Endothelial cell of umbilical vein (primary cell): ENCODE measurements around the gene ATXN7L2. TPM values are rescaled to one million over a fixed set of nuclear protein-coding genes. Genes with fewer than 3 reads are reported as not detected.

ENCODE experiments used
- BruUV-seq: library from RNA; stranded (reverse); fragments of 400-500 nt; replicated peaks from 2 replicates; lab custom pipeline; 2021; lab: Mats Ljungman, UMichigan
- CTCF ChIA-PET: fragments of 300-600, 350-600 bp; sonication (Branson Sonifier 250); formaldehyde crosslinking; loops from one replicate; lab custom pipeline; 2021; ENCODE audit warnings: antibody characterized with exemption, inconsistent platforms; lab: Charles Lee
- POLR2A ChIA-PET: fragments of 300-600, 350-600 bp; sonication (Branson Sonifier 250); formaldehyde crosslinking; loops from one replicate; lab custom pipeline; 2021; ENCODE audit warnings: antibody characterized with exemption, inconsistent platforms; lab: Charles Lee
- DNase-seq: peaks from one replicate; pipeline ENCODE4 v3.0.0-alpha.2; 2011; ENCODE audit warnings: low read depth, low spot score
- FAIRE-seq: peaks from 2 replicates; lab custom pipeline; 2011; peaks lifted over from hg19 to GRCh38; lab: Jason Lieb, UNC
- H2AFZ ChIP-seq: 2 replicates; pipeline ENCODE4 v1.6.0; 2012; ENCODE audit warnings: low read depth, low read length, control low read depth, inconsistent platforms
- H3K27ac ChIP-seq: 2 replicates; pipeline ENCODE4 v1.5.1; 2011; ENCODE audit warnings: low read depth, mild to moderate bottlenecking, control low read depth, low read length, moderate library complexity; ENCODE audit not compliant: insufficient read depth
- H3K27me3 ChIP-seq, 2 experiments: 2 replicates each; pipeline versions ENCODE4 v1.6.0 to v1.6.1; 2011; ENCODE audit warnings: low read length in 2 of 2, mixed read lengths in 1 of 2; ENCODE audit not compliant: control insufficient read depth in 2 of 2, insufficient read depth in 2 of 2
- H3K36me3 ChIP-seq, 2 experiments: 2 replicates in 1 of 2; 3 replicates in 1 of 2; pipeline ENCODE4 v1.5.1; 2011; ENCODE audit warnings: low read length in 2 of 2, mild to moderate bottlenecking in 1 of 2, moderate library complexity in 1 of 2; ENCODE audit not compliant: control insufficient read depth in 2 of 2, insufficient read depth in 2 of 2; ENCODE audit errors: extremely low read depth in 1 of 2
- H3K4me1 ChIP-seq: 3 replicates; pipeline ENCODE4 v1.5.1; 2011; ENCODE audit warnings: mild to moderate bottlenecking, low read length; ENCODE audit not compliant: control insufficient read depth, insufficient read depth; ENCODE audit errors: extremely low read depth
- H3K4me2 ChIP-seq: 2 replicates; pipeline ENCODE4 v1.6.1; 2011; ENCODE audit warnings: low read length, control low read depth, mixed read lengths; ENCODE audit not compliant: insufficient read depth
- H3K4me3 ChIP-seq, 3 experiments: fragments of 200-600 bp in 1 of 3; sonication (generic), shearing (Covaris generic) in 1 of 3; replicated peaks in 1 of 3; 2 replicates each; pipeline ENCODE4 v1.5.1; 2011 to 2016; ENCODE audit warnings: control low read depth in 3 of 3, low read length in 3 of 3, mild to moderate bottlenecking in 2 of 3, inconsistent platforms in 1 of 3, low read depth in 1 of 3, moderate library complexity in 1 of 3; ENCODE audit not compliant: insufficient read depth in 1 of 3
- H3K79me2 ChIP-seq: 2 replicates; pipeline ENCODE4 v1.6.0; 2012; ENCODE audit warnings: low read length, inconsistent platforms; ENCODE audit not compliant: control insufficient read depth, insufficient read depth
- H3K9ac ChIP-seq: replicated peaks from 2 replicates; pipeline ENCODE3; 2011; ENCODE audit warnings: low read length, control low read depth; ENCODE audit not compliant: insufficient read depth; ENCODE audit errors: extremely low read depth
- H3K9me1 ChIP-seq: replicated peaks from 3 replicates; pipeline ENCODE4 v1.6.0; 2011; ENCODE audit warnings: mild to moderate bottlenecking, low read length; ENCODE audit not compliant: control insufficient read depth, insufficient read depth; ENCODE audit errors: extremely low read depth
- H3K9me3 ChIP-seq: replicated peaks from 2 replicates; pipeline ENCODE4 v1.5.1; 2012; ENCODE audit warnings: low read length, inconsistent platforms; ENCODE audit not compliant: control insufficient read depth, insufficient read depth
- H4K20me1 ChIP-seq: replicated peaks from 2 replicates; pipeline ENCODE3; 2011; ENCODE audit warnings: mild to moderate bottlenecking, low read length; ENCODE audit not compliant: control insufficient read depth, insufficient read depth; ENCODE audit errors: extremely low read depth
- EZH2 ChIP-seq: IDR thresholded peaks from 2 replicates; pipeline ENCODE4 v1.6.1; 2012; ENCODE audit warnings: borderline replicate concordance, low read depth, mild to moderate bottlenecking, moderate library complexity, low read length, inconsistent platforms; ENCODE audit not compliant: severe bottlenecking
- FOS ChIP-seq: IDR thresholded peaks from 2 replicates; pipeline ENCODE4 v1.6.1; 2011; ENCODE audit warnings: mild to moderate bottlenecking, low read length, moderate library complexity, borderline replicate concordance; ENCODE audit not compliant: insufficient read depth
- GATA2 ChIP-seq: IDR thresholded peaks from 2 replicates; pipeline ENCODE4 v1.7.0; 2011; ENCODE audit warnings: low read depth, mild to moderate bottlenecking, moderate library complexity, mixed read lengths, low read length; ENCODE audit not compliant: insufficient read length, insufficient read depth
- JUN ChIP-seq: IDR thresholded peaks from 2 replicates; pipeline ENCODE4 v1.6.1; 2011; ENCODE audit warnings: borderline replicate concordance, low read depth; ENCODE audit not compliant: insufficient read length, insufficient read depth
- MYC ChIP-seq: IDR thresholded peaks from one replicate; pipeline ENCODE4 v1.6.1; 2011; ENCODE audit warnings: mild to moderate bottlenecking, low read depth, low read length
- POLR2A ChIP-seq: IDR thresholded peaks from 2 replicates; pipeline ENCODE4 v1.6.1; 2012; ENCODE audit warnings: low read depth, mild to moderate bottlenecking, control low read depth, low read length
- POLR2AphosphoS5 ChIP-seq: IDR thresholded peaks from 2 replicates; pipeline ENCODE4 v1.6.1; 2012; ENCODE audit warnings: low read depth, mild to moderate bottlenecking, control low read depth, low read length, moderate library complexity; ENCODE audit not compliant: insufficient read depth
- dilution Hi-C: fragments of 300-500 bp; cut with MboI; formaldehyde crosslinking; loops from one replicate; pipeline ENCODE4 v1.15.0; 2019; ENCODE audit warnings: low sequenced_read_pairs; ENCODE audit not compliant: extremely low pct_ligation_motif_present
- intact Hi-C: fragments of 100-400 bp; cut with micrococcal nuclease; formaldehyde crosslinking; loops from one replicate; pipeline ENCODE4 v1.10.0; 2022
- polyA plus RNA-seq, 4 experiments: library from polyadenylated mRNA; depleted of rRNA in 3 of 4; stranded (reverse) in 3 of 4; unstranded in 1 of 4; fragments of >200 nt; gene quantifications; 2 replicates each; pipeline versions ENCODE4 v1.2.1 to v1.2.3, GENCODE V29; 2011 to 2012; ENCODE audit warnings: missing spikeins in 1 of 4
- total RNA-seq: library from RNA; stranded (reverse); gene quantifications from 2 replicates; pipeline ENCODE4 v1.2.3, GENCODE V29; 2021
- TF ChIP-seq, protein P1 (sequence below): IDR thresholded peaks from 2 replicates; pipeline ENCODE4 v1.6.1; 2011; ENCODE audit not compliant: insufficient read depth, insufficient read length
- TF ChIP-seq, protein P2 (sequence below), 2 donors: IDR thresholded peaks; 1 replicate in 1 of 2; 2 replicates in 1 of 2; pipeline ENCODE4 v1.5.1; 2011; ENCODE audit warnings: low read length in 2 of 2, mild to moderate bottlenecking in 2 of 2, moderate library complexity in 2 of 2, control low read depth in 1 of 2, inconsistent platforms in 1 of 2, low read depth in 1 of 2; ENCODE audit not compliant: insufficient read depth in 1 of 2; ENCODE audit errors: extremely low read depth in 1 of 2

Gene ATXN7L2
- total and polyA plus RNA-seq, 2 donors (not counting 3 experiments of a cell fraction or from before 2014, with no cell fraction given) = 4.4 to 4.9 TPM

DNA sequence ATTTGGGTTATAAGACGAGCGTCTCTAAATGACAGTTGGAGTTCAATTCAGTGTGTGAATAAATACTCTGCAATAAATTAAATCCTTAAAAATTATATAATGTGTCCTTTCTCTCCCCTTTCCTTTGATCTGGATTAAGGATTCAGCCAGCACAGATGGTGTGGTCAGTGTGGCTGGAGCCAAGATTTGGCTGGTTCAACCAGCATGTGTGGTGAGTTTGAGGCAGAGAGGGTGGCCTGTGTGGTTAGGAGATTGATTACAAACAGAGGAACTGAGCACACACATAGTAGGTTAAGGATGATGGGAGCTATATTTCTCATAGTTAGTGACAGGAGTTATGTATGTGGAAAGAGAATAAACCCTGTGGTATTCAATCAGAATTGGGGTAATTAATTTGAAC is 40.0 kb downstream of the ATXN7L2 start:
- CTCF ChIA-PET = interaction anchor here (3.1 to 18.7 kb wide), 2 partner anchors 9 to 24 kb away, joined by 22 to 955 read pairs; partner anchors contain the start of genes AMIGO1 and CYB561D1

More for the DNA sequence above, 40.0 kb downstream of the ATXN7L2 start:
- H3K4me3 ChIP-seq = no peak overlapping the region
- no TSS peak for BruUV-seq
- H4K20me1 ChIP-seq = no peaks in the 10 kb centered on the region
- H3K36me3 ChIP-seq = no peaks in the 10 kb centered on the region
- no peak overlapping the region for H3K4me2 ChIP-seq
- dilution Hi-C loops (no loop called here), intact Hi-C loops (no loop called here)
- TF ChIP-seq FOS = no peak
- no peak for TF ChIP-seq POLR2A
- TF ChIP-seq POLR2AphosphoS5 = no peak
- no peak for TF ChIP-seq GATA2
- no peak for TF ChIP-seq JUN
- TF ChIP-seq, protein P1, sequence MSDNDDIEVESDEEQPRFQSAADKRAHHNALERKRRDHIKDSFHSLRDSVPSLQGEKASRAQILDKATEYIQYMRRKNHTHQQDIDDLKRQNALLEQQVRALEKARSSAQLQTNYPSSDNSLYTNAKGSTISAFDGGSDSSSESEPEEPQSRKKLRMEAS = no peak
- TF ChIP-seq, protein P2, sequence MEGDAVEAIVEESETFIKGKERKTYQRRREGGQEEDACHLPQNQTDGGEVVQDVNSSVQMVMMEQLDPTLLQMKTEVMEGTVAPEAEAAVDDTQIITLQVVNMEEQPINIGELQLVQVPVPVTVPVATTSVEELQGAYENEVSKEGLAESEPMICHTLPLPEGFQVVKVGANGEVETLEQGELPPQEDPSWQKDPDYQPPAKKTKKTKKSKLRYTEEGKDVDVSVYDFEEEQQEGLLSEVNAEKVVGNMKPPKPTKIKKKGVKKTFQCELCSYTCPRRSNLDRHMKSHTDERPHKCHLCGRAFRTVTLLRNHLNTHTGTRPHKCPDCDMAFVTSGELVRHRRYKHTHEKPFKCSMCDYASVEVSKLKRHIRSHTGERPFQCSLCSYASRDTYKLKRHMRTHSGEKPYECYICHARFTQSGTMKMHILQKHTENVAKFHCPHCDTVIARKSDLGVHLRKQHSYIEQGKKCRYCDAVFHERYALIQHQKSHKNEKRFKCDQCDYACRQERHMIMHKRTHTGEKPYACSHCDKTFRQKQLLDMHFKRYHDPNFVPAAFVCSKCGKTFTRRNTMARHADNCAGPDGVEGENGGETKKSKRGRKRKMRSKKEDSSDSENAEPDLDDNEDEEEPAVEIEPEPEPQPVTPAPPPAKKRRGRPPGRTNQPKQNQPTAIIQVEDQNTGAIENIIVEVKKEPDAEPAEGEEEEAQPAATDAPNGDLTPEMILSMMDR (IDR thresholded peaks at IDR 0.05; ENCODE audit: extremely low read depth in 1 of 2, insufficient read depth in 1 of 2, low read depth in 1 of 2, low read length in 2 of 2) = no peak
- no peak for TF ChIP-seq EZH2
- no peak for TF ChIP-seq MYC
- no peak overlapping the region for H3K27ac ChIP-seq
- no peak overlapping the region for H3K9ac ChIP-seq
- H2AFZ ChIP-seq = no peak overlapping the region
- H3K79me2 ChIP-seq = no peaks in the 10 kb centered on the region
- H3K9me1 ChIP-seq = no peaks in the 10 kb centered on the region
- FAIRE-seq (no peak), DNase-seq (no peak)
- POLR2A ChIA-PET = no interaction called here
- peaks cover 18 to 28% of the 10 kb centered on the region in 2 experiments for H3K27me3 ChIP-seq
- H3K4me1 ChIP-seq = no peaks in the 10 kb centered on the region
- no peaks in the 10 kb centered on the region for H3K9me3 ChIP-seq
